ENCODE measurements around the gene CALY.

DNA sequence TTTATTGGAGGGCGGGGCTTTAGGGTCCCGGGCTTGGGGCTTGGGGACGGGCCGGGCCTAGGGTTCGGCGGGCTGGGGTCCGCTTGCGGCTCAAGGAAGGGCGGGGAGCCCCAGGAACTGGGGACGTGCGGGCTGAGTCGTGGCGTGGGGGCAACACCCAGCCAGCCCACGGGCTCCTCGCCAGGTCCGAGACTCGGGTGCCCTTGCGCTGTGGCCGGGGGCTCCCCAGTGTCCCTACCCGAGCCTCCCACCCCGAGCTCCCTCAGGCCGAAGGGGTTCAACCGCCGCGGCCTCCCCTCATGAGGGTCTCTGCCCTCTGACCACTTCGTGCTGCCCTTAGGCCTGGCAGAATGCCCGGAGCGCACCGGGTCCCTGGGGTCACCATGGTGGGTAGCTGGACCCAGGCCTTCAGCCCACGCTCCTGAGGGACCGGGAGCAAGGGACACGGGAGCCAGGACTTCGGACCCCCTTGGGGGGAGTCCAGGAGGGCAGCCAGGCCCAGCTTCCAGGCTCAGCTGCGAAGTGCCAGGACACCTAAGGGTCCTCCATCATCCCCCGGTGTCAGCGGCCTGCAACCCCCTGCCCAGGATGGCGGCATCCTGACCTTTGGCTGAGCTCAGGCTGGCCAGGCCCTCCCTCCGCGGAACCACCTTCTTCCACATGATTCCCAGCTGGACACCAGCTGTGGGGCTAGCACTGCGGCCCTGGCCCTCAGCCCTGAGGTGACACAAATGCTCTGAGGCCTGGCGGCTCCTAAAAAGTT, 21.6 kb upstream of the CALY start:
- TF ChIP-seq, protein P1, sequence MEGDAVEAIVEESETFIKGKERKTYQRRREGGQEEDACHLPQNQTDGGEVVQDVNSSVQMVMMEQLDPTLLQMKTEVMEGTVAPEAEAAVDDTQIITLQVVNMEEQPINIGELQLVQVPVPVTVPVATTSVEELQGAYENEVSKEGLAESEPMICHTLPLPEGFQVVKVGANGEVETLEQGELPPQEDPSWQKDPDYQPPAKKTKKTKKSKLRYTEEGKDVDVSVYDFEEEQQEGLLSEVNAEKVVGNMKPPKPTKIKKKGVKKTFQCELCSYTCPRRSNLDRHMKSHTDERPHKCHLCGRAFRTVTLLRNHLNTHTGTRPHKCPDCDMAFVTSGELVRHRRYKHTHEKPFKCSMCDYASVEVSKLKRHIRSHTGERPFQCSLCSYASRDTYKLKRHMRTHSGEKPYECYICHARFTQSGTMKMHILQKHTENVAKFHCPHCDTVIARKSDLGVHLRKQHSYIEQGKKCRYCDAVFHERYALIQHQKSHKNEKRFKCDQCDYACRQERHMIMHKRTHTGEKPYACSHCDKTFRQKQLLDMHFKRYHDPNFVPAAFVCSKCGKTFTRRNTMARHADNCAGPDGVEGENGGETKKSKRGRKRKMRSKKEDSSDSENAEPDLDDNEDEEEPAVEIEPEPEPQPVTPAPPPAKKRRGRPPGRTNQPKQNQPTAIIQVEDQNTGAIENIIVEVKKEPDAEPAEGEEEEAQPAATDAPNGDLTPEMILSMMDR (IDR thresholded peaks at IDR 0.05; ENCODE audit: insufficient read depth, low read length): no peak
- TF ChIP-seq POLR2AphosphoS5 (IDR thresholded peaks at IDR 0.05; ENCODE audit: low read depth) (no peak), GABPA (IDR thresholded peaks at IDR 0.05; ENCODE audit: low read depth) (no peak)
